ENCODE data around the gene KRT75. TPM values are rescaled to one million over a fixed set of nuclear protein-coding genes. Genes with fewer than 3 reads are reported as not detected.

The KRT75 gene
- total and polyA plus RNA-seq, 7 experiments from 2014 or later: not detected

GRCh38 chr12:52396656-52397055 is 37.5 kb downstream of the KRT75 start:
- Mint-ChIP-seq H3K9me3 (peaks cover 0 to 3% (median 0%) of the 10 kb centered on the region in 11 donors), H3K4me3 (no peak overlapping the region), H3K27me3 (peaks cover 0 to 16% (median 5%) of the 10 kb centered on the region in 5 donors), H3K36me3 (no peaks in the 10 kb centered on the region), H3K27ac (no peak overlapping the region), H3K4me1 (peaks cover 0 to 2% (median 0%) of the 10 kb centered on the region in 7 donors)
- intact Hi-C loops (cut with micrococcal nuclease): no loop called here
- Histone ChIP-seq H3K9me3 (ENCODE audit: control insufficient read depth in 2 of 3, low read length in 3 of 3) (no peaks in the 10 kb centered on the region), H3K27ac (ENCODE audit: low read depth, low read length) (no peak overlapping the region), H3K27me3 (ENCODE audit: control insufficient read depth in 2 of 2, insufficient read depth in 2 of 2, low read length in 2 of 2) (no peaks in the 10 kb centered on the region), H3K36me3 (ENCODE audit: control insufficient read depth in 2 of 3, insufficient read depth in 3 of 3, low read length in 3 of 3) (no peaks in the 10 kb centered on the region), H3K4me3 (ENCODE audit: low read length) (no peak overlapping the region), H3K4me1 (ENCODE audit: control insufficient read depth in 2 of 2, insufficient read depth in 2 of 2, low read length in 2 of 2) (no peaks in the 10 kb centered on the region)
- CTCF ChIA-PET: interaction anchor here (1.0 kb wide), 1 partner anchor 483 kb away, joined by 3 read pairs; no protein-coding TSS in a partner anchor
- POLR2A ChIA-PET: no interaction called here
- ATAC-seq (no peak), DNase-seq (no peak)

DNA sequence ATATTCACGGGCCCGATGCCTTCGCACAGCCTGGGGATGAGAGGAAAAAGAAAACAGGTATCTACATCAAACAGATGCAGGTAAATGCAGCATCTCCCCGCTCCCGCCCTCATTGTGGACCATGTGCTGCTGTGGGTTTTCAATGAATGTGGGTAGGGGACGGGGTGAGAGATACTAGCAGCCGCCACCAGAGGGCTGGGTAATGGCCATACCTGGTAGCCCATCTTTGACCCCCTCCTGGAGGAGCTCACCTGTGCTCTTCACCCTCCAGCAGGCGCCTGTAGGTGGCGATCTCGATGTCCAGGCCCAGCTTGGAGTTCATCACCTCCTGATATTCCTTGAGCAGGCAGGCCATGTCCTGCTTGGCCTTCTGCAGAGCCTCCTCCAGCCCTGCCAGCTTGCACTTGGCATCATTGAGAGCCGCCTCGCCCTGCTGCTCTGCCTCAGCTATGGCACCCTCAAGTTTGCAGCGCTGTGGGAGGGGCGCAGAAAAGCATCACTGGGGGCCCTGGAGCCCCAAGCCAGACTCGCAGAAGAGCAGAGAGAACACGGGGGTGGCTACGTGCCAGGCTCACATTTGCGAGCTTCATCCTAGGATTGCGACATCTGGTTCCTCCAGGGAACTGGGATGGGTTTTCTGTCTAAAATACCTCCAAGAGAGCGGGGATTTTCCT is 38.3 kb downstream of the KRT75 start:
- Histone ChIP-seq H3K27me3 (ENCODE audit: control insufficient read depth in 2 of 2, insufficient read depth in 2 of 2, low read length in 2 of 2) (no peaks in the 10 kb centered on the region), H3K36me3 (ENCODE audit: control insufficient read depth in 2 of 3, insufficient read depth in 3 of 3, low read length in 3 of 3) (no peaks in the 10 kb centered on the region), H3K4me1 (ENCODE audit: control insufficient read depth in 2 of 2, insufficient read depth in 2 of 2, low read length in 2 of 2) (no peaks in the 10 kb centered on the region), H3K9me3 (ENCODE audit: control insufficient read depth in 2 of 3, low read length in 3 of 3) (no peaks in the 10 kb centered on the region), H3K27ac (ENCODE audit: low read depth, low read length) (no peak overlapping the region), H3K4me3 (ENCODE audit: low read length) (no peak overlapping the region)
- POLR2A ChIA-PET: no interaction called here
- DNase-seq (peak in 1 of 9 donors; percentile 19), ATAC-seq (peak; percentile 53)
- CTCF ChIA-PET: interaction anchor here (0.6 to 1.7 kb wide), 3 partner anchors 22 to 482 kb away, joined by 3 to 7 read pairs (median 6); no protein-coding TSS in a partner anchor
- Mint-ChIP-seq H3K9me3 (peaks cover 0 to 3% (median 0%) of the 10 kb centered on the region in 11 donors), H3K4me3 (no peak overlapping the region), H3K4me1 (peaks cover 0 to 2% (median 0%) of the 10 kb centered on the region in 7 donors), H3K36me3 (no peaks in the 10 kb centered on the region), H3K27me3 (peaks cover 0 to 12% (median 5%) of the 10 kb centered on the region in 5 donors), H3K27ac (no peak overlapping the region)
- intact Hi-C loops (cut with micrococcal nuclease): no loop called here

GRCh38 chr12:52394836-52395405 is 39.2 kb downstream of the KRT75 start:
- no peaks in the 10 kb centered on the region for H3K36me3 ChIP-seq (ENCODE audit: control insufficient read depth in 2 of 3, insufficient read depth in 3 of 3, low read length in 3 of 3)
- intact Hi-C loops (cut with micrococcal nuclease): loop anchor here in 1 of 2 donors (5.0 kb wide), 1 partner anchor 482 kb away; no protein-coding TSS in a partner anchor
- ATAC-seq (no peak), DNase-seq (no peak)
- peaks cover 0 to 9% (median 5%) of the 10 kb centered on the region in 5 donors for H3K27me3 Mint-ChIP-seq
- no peaks in the 10 kb centered on the region for H3K4me1 ChIP-seq (ENCODE audit: control insufficient read depth in 2 of 2, insufficient read depth in 2 of 2, low read length in 2 of 2)
- no peak overlapping the region for H3K4me3 ChIP-seq (ENCODE audit: low read length)
- H3K4me1 Mint-ChIP-seq: peaks cover 0 to 2% (median 0%) of the 10 kb centered on the region in 7 donors
- H3K36me3 Mint-ChIP-seq: no peaks in the 10 kb centered on the region
- no peaks in the 10 kb centered on the region for H3K9me3 ChIP-seq (ENCODE audit: control insufficient read depth in 2 of 3, low read length in 3 of 3)
- H3K27ac Mint-ChIP-seq: no peak overlapping the region
- peaks cover 0 to 3% (median 0%) of the 10 kb centered on the region in 11 donors for H3K9me3 Mint-ChIP-seq
- POLR2A ChIA-PET: no interaction called here
- no peak overlapping the region for H3K27ac ChIP-seq (ENCODE audit: low read depth, low read length)
- H3K4me3 Mint-ChIP-seq: no peak overlapping the region
- CTCF ChIA-PET: interaction anchor here (0.9 to 1.7 kb wide), 2 partner anchors 483 to 487 kb away, joined by 4 to 7 read pairs; no protein-coding TSS in a partner anchor
- H3K27me3 ChIP-seq (ENCODE audit: control insufficient read depth in 2 of 2, insufficient read depth in 2 of 2, low read length in 2 of 2): no peaks in the 10 kb centered on the region

DNA sequence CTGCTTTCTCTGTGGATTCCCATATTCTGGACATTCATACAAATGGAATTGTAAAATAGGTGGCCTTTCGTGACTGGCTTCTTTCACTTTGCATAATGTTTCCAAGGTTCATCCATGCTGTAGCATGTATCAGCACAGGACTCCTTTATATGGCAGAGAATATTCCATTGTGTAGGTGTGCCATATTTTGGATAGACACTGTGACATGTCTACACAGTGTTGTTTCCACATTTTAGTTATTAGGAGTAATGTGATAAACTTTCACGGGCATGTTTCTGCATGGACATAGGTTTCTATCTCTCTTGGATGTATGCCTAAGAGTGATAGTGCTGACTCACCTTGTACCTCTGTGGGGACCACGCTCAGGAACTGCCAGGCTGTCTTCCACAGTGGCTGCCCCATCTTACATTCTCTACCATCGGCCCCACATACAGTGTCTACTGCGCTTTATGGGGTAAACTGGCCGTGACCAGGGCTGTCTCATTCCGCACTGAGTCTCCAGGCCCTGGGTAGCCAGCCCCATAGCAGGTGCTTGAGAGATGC is 41.6 kb downstream of the KRT75 start:
- no peak overlapping the region for H3K27ac ChIP-seq (ENCODE audit: low read depth, low read length)
- Mint-ChIP-seq H3K27ac (no peak overlapping the region), H3K4me1 (peaks cover 0 to 1% (median 0%) of the 10 kb centered on the region in 7 donors), H3K9me3 (peaks cover 0 to 3% (median 0%) of the 10 kb centered on the region in 11 donors), H3K36me3 (no peaks in the 10 kb centered on the region), H3K4me3 (no peak overlapping the region), H3K27me3 (peaks cover 0 to 5% (median 4%) of the 10 kb centered on the region in 5 donors)
- ATAC-seq: no peak
- no peak overlapping the region for H3K4me3 ChIP-seq (ENCODE audit: low read length)
- no peaks in the 10 kb centered on the region for H3K9me3 ChIP-seq (ENCODE audit: control insufficient read depth in 2 of 3, low read length in 3 of 3)
- ChIA-PET CTCF (interaction anchor here (0.6 to 1.6 kb wide), 4 partner anchors 487 to 1745 kb away, joined by 3 to 6 read pairs (median 4); no protein-coding TSS in a partner anchor), POLR2A (no interaction called here)
- no peaks in the 10 kb centered on the region for H3K4me1 ChIP-seq (ENCODE audit: control insufficient read depth in 2 of 2, insufficient read depth in 2 of 2, low read length in 2 of 2)
- H3K36me3 ChIP-seq (ENCODE audit: control insufficient read depth in 2 of 3, insufficient read depth in 3 of 3, low read length in 3 of 3): no peaks in the 10 kb centered on the region
- intact Hi-C loops (cut with micrococcal nuclease): loop anchor here in 1 of 2 donors (5.0 kb wide), 1 partner anchor 485 kb away; no protein-coding TSS in a partner anchor
- no peak for DNase-seq
- H3K27me3 ChIP-seq (ENCODE audit: control insufficient read depth in 2 of 2, insufficient read depth in 2 of 2, low read length in 2 of 2): no peaks in the 10 kb centered on the region

GRCh38 chr12:52391618-52392002 is 42.6 kb downstream of the KRT75 start:
- ChIA-PET POLR2A (no interaction called here), CTCF (interaction anchor here (0.6 to 1.6 kb wide), 3 partner anchors 488 to 1744 kb away, joined by 3 to 6 read pairs (median 6); no protein-coding TSS in a partner anchor)
- ATAC-seq (no peak), DNase-seq (no peak)
- peaks cover 0 to 4% (median 0%) of the 10 kb centered on the region in 5 donors for H3K27me3 Mint-ChIP-seq
- Histone ChIP-seq H3K4me1 (ENCODE audit: control insufficient read depth in 2 of 2, insufficient read depth in 2 of 2, low read length in 2 of 2) (no peaks in the 10 kb centered on the region), H3K27me3 (ENCODE audit: control insufficient read depth in 2 of 2, insufficient read depth in 2 of 2, low read length in 2 of 2) (no peaks in the 10 kb centered on the region), H3K36me3 (ENCODE audit: control insufficient read depth in 2 of 3, insufficient read depth in 3 of 3, low read length in 3 of 3) (no peaks in the 10 kb centered on the region), H3K9me3 (ENCODE audit: control insufficient read depth in 2 of 3, low read length in 3 of 3) (no peaks in the 10 kb centered on the region), H3K4me3 (ENCODE audit: low read length) (no peak overlapping the region), H3K27ac (ENCODE audit: low read depth, low read length) (no peak overlapping the region)
- intact Hi-C loops (cut with micrococcal nuclease): loop anchor here (1.0 to 5.0 kb wide), 2 partner anchors 486 to 590 kb away; no protein-coding TSS in a partner anchor
- H3K9me3 Mint-ChIP-seq: peaks cover 0 to 2% (median 0%) of the 10 kb centered on the region in 11 donors
- H3K4me1 Mint-ChIP-seq: peaks cover 0 to 1% (median 0%) of the 10 kb centered on the region in 7 donors
- no peaks in the 10 kb centered on the region for H3K36me3 Mint-ChIP-seq
- H3K27ac Mint-ChIP-seq: no peak overlapping the region
- no peak overlapping the region for H3K4me3 Mint-ChIP-seq

- intact Hi-C loops (cut with micrococcal nuclease): loop anchor here (1.0 to 5.0 kb wide), 2 partner anchors 486 to 590 kb away; no protein-coding TSS in a partner anchor
- peaks cover 0 to 4% (median 0%) of the 10 kb centered on the region in 5 donors for H3K27me3 Mint-ChIP-seq
- no peak overlapping the region for H3K27ac Mint-ChIP-seq
- H3K36me3 ChIP-seq (ENCODE audit: control insufficient read depth in 2 of 3, insufficient read depth in 3 of 3, low read length in 3 of 3): no peaks in the 10 kb centered on the region
- CTCF ChIA-PET: interaction anchor here (0.6 to 1.6 kb wide), 2 partner anchors 21 to 488 kb away, joined by 3 to 6 read pairs; no protein-coding TSS in a partner anchor
- H3K4me1 ChIP-seq (ENCODE audit: control insufficient read depth in 2 of 2, insufficient read depth in 2 of 2, low read length in 2 of 2): no peaks in the 10 kb centered on the region
- POLR2A ChIA-PET: no interaction called here
- H3K4me3 ChIP-seq (ENCODE audit: low read length): no peak overlapping the region
- no peaks in the 10 kb centered on the region for H3K9me3 ChIP-seq (ENCODE audit: control insufficient read depth in 2 of 3, low read length in 3 of 3)
- H3K9me3 Mint-ChIP-seq: peaks cover 0 to 2% (median 0%) of the 10 kb centered on the region in 11 donors
- H3K27ac ChIP-seq (ENCODE audit: low read depth, low read length): no peak overlapping the region
- H3K27me3 ChIP-seq (ENCODE audit: control insufficient read depth in 2 of 2, insufficient read depth in 2 of 2, low read length in 2 of 2): no peaks in the 10 kb centered on the region
- peaks cover 0 to 1% (median 0%) of the 10 kb centered on the region in 7 donors for H3K4me1 Mint-ChIP-seq
- H3K4me3 Mint-ChIP-seq: no peak overlapping the region
- no peaks in the 10 kb centered on the region for H3K36me3 Mint-ChIP-seq
- ATAC-seq (no peak), DNase-seq (peak in 1 of 9 donors; percentile 8)
Observed at GRCh38 chr12:52390739-52391617, 43.2 kb downstream of the KRT75 start.
